Right lung (tissue), 5 donors: ENCODE results near the gene GAREM1. TPM values are rescaled to one million over a fixed set of nuclear protein-coding genes. Genes with fewer than 3 reads are reported as not detected.

Experiments used
- DNase-seq, 2 donors: peaks; one replicate each; pipeline ENCODE4 v3.0.0-alpha.2; 2013
- polyA plus RNA-seq, 5 donors: library from polyadenylated mRNA; unstranded; fragments of 120-200 nt; gene quantifications; one replicate each; pipeline versions ENCODE4 v1.2.1 to v1.2.3, GENCODE V29; 2013; ENCODE audit warnings: inconsistent platforms in 1 of 5, low replicate concordance in 1 of 5; ENCODE audit not compliant: insufficient read length in 5 of 5, insufficient read depth in 1 of 5

Gene GAREM1
- polyA plus RNA-seq, 5 donors = 9.1 to 16.1 (median 13.0) TPM

- no peak for DNase-seq
These were observed 43.4 kb downstream of the GAREM1 start for GRCh38 chr18:32427084-32427900.

- DNase-seq = no peak
These were observed 45.2 kb downstream of the GAREM1 start for GRCh38 chr18:32425466-32425865.

GRCh38 chr18:32424696-32425095 is 46.0 kb downstream of the GAREM1 start:
- DNase-seq = peak; percentile 38 to 61

GRCh38 chr18:32422978-32423740 is 47.5 kb downstream of the GAREM1 start:
- no peak for DNase-seq

- DNase-seq = no peak
These were observed 48.5 kb downstream of the GAREM1 start for GRCh38 chr18:32422201-32422600.

GRCh38 chr18:32420084-32420750 is 50.5 kb downstream of the GAREM1 start:
- no peak for DNase-seq

GRCh38 chr18:32418148-32418547 is 52.5 kb downstream of the GAREM1 start:
- DNase-seq = no peak

GRCh38 chr18:32405588-32405987 is 65.1 kb downstream of the GAREM1 start:
- no peak for DNase-seq

GRCh38 chr18:32401621-32402020 is 69.1 kb downstream of the GAREM1 start:
- no peak for DNase-seq

- DNase-seq = no peak
These were observed 77.3 kb downstream of the GAREM1 start for GRCh38 chr18:32393407-32393806.

- DNase-seq = no peak
These were observed 79.6 kb downstream of the GAREM1 start for GRCh38 chr18:32391126-32391525.

- DNase-seq = peak; percentile 47 to 49
These were observed 80.8 kb downstream of the GAREM1 start for GRCh38 chr18:32389858-32390257.

GRCh38 chr18:32389191-32389590 is 81.5 kb downstream of the GAREM1 start:
- no peak for DNase-seq

GRCh38 chr18:32386471-32386870 is 84.2 kb downstream of the GAREM1 start:
- no peak for DNase-seq

GRCh38 chr18:32383050-32383819 is 87.4 kb downstream of the GAREM1 start:
- no peak for DNase-seq

GRCh38 chr18:32381761-32382160 is 88.9 kb downstream of the GAREM1 start:
- DNase-seq = no peak

GRCh38 chr18:32380559-32380958 is 90.1 kb downstream of the GAREM1 start:
- DNase-seq = no peak

GRCh38 chr18:32379891-32380290 is 90.8 kb downstream of the GAREM1 start:
- DNase-seq = no peak

GRCh38 chr18:32378705-32379104 is 92.0 kb downstream of the GAREM1 start:
- no peak for DNase-seq

GRCh38 chr18:32373995-32374394 is 96.7 kb downstream of the GAREM1 start:
- no peak for DNase-seq

GRCh38 chr18:32373505-32373904 is 97.2 kb downstream of the GAREM1 start:
- DNase-seq = no peak
